ENCODE data around the gene PAWR.

Gene PAWR, protein sequence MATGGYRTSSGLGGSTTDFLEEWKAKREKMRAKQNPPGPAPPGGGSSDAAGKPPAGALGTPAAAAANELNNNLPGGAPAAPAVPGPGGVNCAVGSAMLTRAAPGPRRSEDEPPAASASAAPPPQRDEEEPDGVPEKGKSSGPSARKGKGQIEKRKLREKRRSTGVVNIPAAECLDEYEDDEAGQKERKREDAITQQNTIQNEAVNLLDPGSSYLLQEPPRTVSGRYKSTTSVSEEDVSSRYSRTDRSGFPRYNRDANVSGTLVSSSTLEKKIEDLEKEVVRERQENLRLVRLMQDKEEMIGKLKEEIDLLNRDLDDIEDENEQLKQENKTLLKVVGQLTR

DNA sequence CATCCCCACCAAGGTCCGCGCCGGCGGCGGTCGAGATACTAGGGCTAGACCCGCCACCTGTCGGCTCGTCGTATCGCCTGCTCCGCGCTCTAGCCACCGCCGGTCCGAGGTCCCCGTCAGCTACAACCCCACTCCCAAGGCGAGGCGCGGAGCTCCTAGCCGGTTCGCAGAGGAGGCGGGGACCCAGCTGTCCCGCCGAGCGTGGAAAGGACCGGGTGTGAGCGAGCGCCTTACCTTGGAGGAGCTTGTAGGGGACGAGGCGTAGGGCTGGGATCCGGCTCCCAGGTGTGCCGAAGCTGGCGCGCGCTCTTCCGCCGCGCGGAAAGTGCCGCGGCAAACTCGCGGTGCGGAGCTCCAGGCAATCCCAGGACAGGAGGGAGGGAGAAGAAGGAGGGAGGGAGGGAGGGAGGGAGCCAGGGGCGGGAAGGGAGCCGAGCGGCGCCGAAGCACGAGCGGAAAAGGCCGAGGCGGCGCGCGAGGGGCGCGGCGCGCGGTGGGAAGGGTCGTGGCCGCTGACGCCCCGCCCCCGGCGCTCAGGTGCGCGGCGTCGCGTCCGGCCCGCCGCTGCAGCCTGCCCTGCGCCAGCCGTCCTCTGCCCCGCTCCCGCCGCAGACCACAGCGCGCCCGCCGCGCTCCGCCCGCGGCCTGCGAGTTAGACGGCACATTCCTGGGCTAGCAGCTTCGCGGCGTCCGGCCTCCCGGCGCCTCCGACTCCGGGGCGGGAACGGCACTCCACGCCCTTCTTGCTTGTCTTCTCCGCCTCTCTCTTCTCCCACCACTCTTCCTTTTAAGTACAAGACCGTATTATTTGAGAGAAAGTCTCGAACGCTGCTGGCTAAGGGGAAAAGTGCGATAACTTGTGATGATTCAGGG is at the start of gene PAWR:
PAWR (minus strand) TSS at position 327 of the 873 bp plus-strand sequence. CDS start 720 bp downstream, outside the sequence.
- peak in 1 of 2 donors; percentile 21 for DNase-seq

DNA sequence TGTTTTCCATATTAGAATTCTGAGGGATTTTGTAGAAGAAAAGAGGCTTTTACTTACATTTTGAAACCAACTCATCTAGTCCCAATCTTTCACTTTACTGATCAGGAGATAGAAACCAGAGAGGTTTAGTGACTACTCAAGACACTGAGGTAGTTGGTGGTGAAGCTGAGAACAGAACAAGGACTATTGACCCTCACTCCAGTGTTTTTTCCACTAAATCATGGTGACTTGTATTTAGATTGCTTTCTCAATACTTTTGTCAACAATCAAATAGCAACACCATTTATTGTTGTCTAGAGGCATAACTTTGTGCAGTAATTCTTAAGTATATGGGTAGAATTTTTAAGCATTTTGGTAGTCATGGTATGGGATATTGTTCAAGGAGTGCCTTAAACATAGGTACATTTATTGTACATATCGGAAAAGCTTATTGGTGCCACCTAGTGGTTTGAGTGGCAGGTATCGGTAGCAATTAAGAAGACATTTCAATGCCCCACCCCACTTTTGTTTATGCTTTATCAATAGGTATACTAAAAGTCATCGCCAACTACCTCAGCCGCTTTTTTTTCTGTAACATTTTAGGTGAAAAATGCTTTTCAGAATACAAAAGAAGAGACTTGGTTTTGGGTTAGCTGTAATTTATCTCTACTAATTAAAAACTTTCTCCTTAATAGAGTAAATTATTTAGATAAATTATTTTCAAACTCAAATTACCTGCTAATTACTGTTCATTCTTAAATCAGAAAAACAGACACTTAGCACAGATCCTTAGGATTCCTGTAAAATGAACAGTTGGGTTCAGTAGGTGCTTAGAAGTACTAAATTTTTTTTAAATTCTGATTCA is 47.3 kb upstream of the PAWR start:
- peak; percentile 14 to 15 for DNase-seq

DNA sequence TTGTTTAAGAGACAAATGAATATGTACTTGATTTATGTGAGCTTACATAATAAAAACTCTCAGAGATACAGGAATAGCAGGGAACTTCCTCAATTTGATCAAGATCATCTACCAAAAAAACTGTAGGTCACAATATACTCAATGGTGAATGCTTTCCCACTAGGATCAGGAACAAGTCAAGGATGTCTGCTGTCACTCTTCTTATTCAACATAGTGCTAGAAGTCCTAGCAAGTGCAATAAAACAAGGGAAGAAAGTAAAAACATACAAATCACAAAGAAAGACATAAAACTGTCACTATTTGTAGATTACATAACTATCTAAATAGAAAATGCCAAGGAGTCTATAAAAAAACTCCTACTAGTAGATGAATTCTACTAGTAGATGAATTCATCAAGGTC is 41.9 kb upstream of the PAWR start:
- DNase-seq: no peak

DNA sequence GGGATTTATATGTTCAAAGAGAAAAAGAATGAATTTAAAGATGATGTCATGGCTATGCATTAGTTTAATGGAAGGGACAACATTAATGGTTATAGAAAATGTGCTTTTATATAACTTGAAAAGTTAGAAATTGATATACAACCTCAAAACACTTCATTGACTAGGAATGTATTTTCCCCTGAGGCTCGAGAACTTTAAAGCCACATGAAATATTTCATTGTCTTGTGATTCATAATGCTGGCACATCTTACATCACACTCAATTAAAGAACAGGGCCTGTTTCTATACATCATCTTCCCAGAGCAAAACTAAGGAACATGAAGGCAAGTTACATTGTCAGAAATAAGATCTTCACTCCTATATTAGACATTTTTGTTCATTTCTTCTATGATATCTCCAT is 35.2 kb upstream of the PAWR start:
- DNase-seq: no peak

DNA sequence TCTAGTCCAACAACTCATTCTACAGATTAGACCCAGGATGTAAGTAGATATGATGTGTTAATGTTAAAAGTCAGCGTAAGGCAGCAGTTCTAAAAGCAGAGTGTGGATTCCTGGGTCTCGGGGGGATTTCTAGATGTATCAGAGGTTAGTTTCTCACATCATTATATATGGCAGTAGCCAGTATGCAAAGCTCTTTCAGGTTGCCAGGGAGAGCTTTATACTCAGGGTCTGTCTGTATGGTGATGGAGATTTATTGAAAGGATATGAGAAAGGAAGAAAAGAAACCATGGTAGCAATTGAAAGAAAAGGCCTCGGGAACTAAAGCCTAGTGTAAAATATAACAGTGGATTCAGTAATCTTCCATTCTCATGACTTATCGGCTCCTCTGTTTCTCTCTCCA is 26.2 kb upstream of the PAWR start:
- DNase-seq: no peak

DNA sequence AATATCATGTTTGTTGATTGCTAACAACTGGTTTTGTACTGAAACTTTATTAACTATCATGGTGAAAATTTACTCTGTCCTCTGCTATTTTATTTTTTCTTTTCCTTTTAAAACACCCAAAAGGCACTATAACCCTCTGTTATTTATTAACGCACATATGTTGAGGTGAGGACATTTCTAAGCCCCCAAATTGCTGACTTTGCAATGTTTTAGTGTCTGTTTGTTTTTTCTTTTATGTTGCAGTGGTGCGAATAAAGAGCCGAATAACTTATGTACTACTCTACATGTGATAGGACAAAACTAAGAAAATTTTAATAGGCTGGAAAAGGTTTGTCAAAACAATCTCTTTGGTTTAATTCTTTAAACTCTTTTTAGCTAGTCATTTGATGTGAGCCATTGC is 24.5 kb upstream of the PAWR start:
- DNase-seq: no peak

DNA sequence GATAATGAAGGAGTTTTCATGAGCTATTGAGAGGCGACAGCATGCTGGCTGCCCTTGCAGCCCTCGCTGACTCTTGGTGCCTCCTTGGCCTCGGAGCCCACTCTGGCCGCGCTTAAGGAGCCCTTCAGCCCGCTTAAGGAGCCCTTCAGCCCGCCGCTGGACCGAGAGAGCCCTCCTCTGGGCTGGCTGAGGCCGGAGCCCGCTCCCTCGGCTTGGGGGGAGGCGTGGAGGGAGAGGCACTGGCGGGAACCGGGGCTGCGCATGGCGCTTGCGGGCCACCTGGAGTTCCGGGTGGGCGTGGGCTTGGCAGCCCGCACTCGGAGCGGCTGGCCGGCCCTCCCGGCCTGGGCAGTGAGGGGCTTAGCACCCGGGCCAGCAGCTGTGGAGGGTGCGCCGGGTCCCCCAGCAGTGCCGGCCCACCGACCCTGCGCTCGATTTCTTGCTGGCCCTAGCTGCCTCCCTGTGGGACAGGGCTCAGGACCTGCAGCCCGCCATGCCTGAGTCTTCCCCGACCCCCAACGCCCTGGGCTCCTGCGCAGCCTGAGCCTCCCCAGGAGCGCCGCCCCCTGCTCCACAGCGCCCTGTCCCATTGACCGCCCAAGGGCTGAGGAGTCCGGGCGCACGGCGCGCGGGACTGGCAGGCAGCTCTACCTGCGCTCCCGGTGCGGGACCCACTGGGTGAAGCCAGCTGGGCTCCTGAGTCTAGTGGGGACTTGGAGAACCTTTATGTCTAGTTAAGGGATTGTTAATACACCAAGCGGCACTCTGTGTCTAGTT is 20.1 kb upstream of the PAWR start:
- no peak for DNase-seq

DNA sequence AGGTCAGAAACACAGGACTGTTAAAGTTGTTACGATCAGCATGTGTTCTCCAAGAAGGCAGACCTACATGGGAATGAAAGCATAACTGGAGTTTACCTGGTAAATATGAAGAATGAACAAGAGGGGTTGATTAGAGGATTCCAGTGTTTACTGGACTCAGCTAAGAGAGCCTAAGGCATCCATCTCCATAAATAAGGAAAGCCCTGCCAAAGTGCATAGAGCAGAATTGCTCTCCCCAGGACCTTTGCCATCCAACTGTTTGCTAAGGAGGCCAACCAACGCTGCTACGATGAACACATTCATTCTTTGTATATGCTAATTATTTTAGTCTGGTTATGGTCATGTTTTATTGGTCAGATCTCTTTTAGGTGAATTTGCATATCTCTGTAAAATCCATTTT is 17.1 kb upstream of the PAWR start:
- no peak for DNase-seq

DNA sequence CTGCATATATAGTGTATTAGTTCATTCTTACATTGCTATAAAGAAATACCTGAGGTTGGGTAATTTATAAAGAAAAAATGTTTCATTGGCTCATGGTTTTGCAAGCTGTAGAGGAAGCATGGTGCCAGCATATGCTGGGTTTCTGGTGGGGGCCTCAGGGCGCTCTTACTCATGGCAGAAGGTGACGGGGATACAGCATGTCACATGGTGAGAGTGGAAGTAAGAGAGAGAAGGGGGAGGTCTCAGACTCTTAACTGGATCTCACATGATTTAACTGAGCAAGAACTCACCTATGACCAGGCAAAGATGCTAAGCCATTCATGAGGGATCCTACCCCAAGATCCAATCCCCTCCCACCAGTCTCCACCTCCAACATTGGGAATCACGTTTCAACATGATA is 15.9 kb upstream of the PAWR start:
- no peak for DNase-seq

DNA sequence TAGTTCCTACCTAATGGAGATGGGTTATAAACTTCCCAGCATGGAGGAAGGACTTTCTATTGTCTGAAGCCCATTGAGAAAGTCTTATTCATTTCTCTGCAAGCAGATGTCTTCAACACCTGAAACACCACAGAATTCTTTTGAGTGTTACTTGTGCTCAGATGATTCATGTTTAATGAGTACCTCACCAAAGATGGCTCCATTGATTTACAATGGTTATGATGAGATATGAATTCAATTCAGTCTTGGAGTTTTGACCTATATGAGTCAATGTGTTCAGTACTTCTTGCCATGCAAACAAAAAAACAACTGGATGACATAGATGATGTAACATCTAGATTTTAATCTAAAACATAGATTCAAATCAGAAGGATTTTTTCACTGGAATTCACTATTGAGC is 15.4 kb upstream of the PAWR start:
- DNase-seq: no peak

DNA sequence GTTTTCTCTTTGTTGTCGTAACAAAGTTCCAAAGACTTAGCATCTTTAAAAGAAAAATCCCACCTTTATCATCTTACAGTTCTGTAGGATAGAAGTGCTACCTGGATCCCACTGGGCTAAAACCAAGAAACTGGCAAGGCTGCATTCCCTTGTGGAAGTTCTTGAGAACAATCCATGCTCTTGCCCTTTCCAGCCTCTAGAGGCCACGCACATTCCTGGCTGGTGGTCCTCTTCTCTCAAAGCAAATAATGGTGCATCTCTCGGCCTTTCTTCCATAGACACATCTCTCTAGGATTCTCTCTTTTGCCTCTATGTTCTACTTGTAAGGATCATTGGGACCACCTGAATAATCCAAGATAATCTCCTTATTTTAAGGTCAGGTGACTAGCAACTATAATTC is 8.2 kb upstream of the PAWR start:
- DNase-seq: no peak

DNA sequence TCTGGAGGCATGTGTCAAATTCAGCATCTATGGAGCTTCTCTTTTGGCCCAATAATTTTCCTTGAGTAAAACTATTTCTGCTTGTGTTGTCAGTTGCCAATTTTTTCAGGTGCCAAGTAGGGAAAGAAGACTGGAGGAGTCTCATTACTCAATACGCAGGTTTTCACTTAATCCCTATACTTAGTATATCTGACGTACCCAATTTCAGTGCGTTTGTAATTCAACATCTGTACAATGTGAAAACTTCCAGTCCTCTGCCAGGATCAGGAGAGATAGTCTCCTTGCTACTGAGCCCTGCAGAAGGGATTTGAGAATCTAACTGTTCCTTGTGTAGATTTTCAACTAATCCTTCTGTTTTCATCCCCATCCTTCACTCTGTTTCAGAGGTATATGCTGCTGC is 5.7 kb upstream of the PAWR start:
- DNase-seq: no peak

DNA sequence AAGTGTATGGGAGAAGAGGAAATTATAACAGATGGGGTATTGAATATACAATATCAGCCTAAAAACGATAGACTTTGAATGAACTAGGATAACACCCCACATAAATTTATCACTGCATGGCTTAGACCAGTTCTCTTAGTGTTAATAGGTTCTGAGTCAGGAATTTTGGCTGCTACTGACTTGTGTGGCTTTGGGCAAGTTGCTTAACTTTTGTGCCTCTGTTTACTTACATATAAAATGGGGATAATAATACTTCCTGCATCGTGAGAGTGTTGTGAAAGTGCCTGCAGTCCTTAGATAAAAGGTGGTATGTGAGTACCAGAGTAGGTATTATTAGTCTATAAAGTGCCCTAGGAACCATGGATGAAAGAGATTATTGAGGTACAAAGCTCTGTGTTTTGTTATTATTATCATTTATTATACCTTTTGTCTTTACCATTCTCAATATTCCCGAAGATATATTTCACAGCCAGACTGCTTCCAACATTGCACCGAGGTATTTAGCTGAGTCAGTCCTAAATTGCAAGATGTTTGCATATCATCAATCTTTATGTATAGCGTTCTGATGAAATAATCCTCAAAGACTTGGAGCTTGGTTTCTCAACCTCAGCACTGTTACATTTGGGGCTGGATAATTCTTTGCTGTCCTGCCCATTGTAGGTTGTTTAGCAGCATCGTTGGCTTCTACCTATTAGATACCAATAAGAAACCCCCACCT is 2.3 kb upstream of the PAWR start:
- DNase-seq: no peak

DNA sequence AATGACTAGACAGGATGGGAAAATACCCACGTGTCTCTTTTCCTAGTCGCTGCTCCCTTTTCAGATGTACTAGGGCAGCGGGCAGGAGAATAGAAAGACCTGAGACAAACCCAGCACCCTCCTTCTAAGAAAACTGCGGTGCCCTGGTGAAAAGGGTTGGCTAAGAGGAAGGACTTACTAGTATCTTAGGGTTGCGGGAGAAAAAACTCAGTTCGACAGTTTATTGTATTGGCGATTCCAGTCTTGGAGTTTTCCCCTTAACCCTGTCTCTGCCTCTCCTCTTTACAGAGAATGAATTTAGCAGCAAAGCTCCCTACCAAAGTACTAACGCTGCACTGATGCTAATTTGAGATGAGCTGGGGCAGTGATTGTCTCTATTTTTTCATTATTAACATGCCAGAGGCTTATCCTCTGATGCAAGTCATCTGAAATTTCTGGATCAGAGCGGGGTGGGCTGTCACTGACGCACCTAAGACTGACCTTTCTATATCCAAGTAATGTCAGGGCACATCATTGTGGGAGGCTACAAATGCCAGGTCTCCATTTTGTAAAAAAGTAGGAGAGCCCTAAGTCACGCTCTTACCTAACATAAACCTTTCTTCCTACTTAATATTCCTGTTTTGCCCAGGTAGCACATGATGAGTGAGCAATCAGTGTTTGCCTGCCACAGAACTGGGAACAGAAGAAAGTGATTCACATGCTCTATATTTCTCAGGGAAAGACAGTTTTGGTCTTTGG is 916 bp upstream of the PAWR start:
- no peak for DNase-seq

DNA sequence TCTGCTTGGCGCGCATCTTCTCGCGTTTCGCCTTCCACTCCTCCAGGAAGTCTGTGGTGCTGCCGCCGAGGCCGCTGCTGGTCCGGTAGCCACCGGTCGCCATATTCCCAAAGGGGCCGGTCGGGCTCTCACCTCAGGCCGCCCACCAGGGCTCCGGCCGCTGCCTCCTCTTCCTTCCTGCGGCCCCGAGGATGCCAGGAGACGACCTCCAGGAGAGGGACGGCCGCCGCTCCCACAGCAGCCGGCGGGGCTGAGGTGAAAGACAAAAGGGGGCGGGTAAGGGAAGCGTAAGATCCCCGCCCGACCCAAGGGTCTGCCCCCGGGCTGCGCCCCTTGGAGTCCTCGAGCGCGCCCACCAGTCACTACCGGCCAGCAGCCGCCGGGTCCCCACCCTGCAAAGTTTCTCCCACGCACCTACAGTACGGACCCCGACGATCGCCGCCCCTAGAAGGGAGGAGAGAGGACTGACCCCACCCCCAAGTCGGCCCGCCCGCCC is 574 bp downstream of the PAWR start:
- DNase-seq: peak in 1 of 2 donors; percentile 1

DNA sequence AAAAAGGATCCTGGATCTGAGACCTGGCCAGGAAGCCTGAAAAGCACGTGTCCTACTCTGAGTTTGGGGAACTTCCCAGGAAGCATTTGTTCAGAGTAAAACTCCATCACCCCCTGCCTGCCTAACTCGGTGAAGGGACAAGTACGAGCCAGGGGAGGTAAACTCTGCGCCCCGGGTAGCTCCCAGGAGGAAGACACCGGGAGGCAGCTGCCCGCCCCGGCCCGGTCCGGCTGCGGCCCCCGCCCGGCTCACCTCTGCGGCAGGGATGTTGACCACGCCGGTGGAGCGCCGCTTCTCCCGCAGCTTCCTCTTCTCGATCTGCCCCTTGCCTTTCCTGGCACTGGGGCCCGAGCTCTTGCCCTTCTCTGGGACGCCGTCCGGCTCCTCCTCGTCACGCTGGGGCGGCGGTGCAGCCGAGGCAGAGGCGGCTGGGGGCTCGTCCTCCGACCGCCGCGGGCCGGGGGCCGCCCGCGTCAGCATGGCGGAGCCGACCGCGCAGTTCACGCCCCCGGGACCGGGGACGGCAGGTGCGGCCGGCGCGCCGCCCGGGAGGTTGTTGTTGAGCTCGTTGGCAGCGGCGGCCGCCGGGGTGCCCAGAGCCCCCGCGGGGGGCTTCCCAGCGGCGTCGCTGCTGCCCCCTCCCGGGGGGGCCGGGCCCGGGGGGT is 1.2 kb downstream of the PAWR start:
- peak in 1 of 2 donors; percentile 2 for DNase-seq

DNA sequence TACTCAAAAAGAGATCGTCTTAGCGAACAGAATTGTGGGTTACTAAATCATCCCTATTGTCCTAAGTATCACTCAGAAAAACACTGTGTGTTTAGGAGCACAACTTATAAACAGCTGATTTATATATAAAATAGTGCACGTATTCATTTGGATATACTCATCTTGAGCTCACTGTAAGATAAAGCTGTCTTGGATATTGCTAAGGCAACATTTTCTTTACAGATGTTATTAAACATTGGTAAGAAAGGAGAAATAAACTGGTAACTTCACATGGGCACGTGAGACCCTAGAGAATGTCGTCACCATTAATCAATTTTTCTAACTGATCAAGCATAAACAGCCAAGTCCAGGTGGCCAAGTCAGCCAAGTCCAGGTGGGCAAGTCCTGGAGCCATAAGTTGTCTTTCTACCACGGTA is 1.7 kb downstream of the PAWR start:
- DNase-seq: no peak

DNA sequence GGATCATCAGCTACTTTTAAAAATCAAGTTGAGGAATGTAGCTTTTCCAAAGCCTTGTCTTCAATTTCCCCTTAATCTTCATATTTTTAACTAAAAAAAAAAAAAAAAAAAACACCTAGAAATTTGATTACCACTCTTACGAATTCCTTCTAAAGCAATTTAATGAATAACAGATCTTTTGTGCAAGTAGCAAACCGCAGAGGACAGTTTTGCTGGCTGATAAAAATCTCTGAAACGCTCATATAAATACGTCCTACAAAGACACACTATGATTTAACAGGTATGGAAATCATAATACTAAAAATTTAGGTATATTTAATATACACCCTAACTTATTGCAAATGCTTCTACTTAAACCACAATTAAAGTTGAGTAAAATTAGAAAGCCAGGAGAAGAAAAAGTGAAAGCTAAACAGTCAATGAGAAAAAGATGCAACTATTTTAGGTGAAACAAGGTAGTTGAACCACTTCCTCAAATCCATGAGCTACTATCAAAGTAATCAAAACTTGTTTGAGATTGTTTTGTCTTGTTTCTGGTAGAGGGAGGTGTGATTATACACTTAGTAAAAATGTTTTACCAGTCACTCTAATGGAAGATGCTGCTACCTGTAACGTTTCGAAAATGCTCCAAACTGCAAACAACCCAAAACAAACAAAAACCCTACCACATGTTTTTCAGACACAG is 2.2 kb downstream of the PAWR start:
- DNase-seq: no peak

DNA sequence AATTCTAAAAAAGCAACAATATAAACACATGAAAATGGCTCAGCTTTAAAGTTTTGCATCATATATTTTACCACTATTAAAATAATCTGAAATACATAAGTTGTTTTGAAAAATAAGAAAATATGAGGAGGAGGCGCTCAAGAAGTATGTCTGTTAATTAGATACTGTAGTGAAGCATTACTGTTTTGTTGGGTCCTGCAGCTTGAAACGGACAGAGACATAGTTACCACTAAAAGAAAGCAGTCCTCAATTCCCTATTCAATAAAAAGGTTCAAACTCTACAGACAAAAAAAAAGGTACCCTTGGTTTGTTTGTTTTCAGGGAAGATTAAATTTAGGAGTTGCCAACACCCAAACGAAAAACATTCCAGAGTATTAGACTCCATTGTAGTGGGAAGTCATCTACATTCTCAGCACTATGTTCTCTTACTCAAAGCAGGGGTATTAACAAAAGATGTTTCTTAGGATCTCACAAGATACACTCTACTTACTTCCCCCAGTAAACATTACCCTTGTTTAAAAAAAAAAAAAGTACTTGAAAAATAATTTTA is 3.0 kb downstream of the PAWR start:
- DNase-seq: no peak

Measured in stimulated activated CD4-positive, alpha-beta T cell treated with anti-CD3 and anti-CD28 coated beads, Interleukin-2, amount 100 ng/mL, for 48 hours (primary cell).